GM21390 (cell line): ENCODE data around the gene DNHD1.
"Not testable (repeated sequence)": the region's sequence is repeated elsewhere in the genome, so short reads cannot be mapped to it uniquely, and the experiment has no call there.

ENCODE experiments used
- ATAC-seq: cut with Tn5 transposase; IDR thresholded peaks from one replicate; pipeline ENCODE4 v1.9.1; 2021; ENCODE audit not compliant: unreplicated experiment

The DNHD1 gene

DNA sequence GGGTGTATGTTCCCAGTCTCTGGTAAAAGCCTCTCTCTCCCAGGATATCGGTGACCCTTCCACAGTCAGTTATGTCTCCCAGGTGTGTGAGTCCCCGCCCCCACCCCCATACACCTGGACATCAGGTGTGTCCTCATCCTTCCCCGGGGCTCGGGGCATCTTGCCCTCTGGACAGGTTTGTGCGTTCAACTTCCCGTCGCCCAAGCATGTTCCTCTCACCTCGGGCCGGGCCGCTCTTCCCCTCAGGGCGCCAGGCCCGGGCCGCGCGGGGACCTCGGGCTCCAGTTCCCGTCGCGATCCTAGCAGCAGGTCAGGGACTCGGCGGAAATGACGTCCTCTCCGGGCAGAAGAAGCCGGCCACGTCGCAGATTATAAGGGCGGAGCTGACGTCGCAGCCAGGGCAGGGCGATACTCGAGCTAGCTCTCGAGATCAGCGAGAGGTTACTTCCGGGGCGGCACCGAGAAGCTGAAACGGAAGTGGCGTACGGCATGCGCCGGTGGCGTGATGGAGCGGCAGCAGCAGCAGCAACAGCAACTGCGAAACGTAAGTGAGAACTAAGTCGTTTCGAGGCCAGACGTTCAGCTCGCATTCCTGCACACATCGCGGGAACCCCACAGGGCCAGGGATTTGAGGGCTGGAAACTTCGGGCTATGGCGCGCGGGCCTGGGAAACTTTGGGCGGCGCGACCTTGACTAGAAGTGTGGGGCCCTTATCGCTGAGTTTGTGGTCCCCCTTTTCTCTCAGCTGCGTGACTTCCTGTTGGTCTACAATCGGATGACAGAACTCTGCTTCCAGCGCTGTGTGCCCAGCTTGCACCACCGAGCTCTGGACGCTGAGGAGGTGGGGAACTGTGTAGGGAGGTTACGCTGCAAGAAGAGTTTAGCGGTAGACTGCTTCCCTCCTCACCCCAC, 15.8 kb upstream of the DNHD1 start, which contains the start of the genes ARFIP2 and TIMM10B:
Gene ARFIP2, minus strand, starts transcription at position 320 of the 912 bp plus-strand sequence. CDS start 910 bp downstream, outside the sequence.
Gene TIMM10B, plus strand, starts transcription at position 490 of the 912 bp plus-strand sequence. Its CDS starts 16 bp downstream, at position 506.
- ATAC-seq: peak; percentile 99

DNA sequence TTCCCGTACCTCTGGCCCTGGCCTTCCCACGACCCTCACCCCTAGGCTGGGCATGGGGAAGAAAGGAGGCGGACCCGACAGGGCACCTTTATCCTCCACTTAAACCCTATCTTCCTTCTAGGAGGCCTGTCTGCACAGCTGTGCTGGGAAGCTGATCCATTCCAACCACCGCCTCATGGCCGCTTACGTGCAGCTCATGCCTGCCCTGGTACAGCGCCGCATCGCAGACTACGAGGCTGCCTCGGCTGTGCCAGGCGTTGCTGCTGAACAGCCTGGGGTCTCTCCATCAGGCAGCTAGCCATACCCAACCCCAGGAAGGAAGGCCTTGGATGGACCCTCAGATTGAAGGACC, 15.2 kb upstream of the DNHD1 start:
- ATAC-seq: no peak

- no peak for ATAC-seq
Measured at GRCh38 chr11:6482441-6482840, 14.6 kb upstream of the DNHD1 start.

DNA sequence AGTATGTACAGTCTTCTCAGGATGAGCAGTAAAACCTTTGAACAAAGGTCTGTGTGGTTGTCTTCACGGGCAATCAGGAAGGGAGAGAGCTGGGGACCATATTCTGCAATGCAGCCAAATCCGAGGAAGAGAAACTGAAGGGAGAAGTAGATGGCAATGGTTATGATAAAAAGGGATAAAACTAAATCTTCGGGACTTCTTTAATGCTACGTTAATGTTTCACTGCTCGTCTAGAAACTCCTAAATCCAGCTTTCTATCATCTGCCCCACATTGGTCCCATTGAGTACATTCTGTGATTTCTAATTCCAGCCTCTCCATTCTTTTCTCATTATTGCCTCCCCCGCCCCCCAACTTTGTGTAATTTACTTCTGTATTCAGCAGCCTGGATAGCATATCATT, 14.1 kb upstream of the DNHD1 start:
- no peak for ATAC-seq

GRCh38 chr11:6485661-6486060, 11.4 kb upstream of the DNHD1 start:
- no peak for ATAC-seq

GRCh38 chr11:6486256-6486655, 10.8 kb upstream of the DNHD1 start:
- ATAC-seq: no peak

- ATAC-seq: no peak
Measured at GRCh38 chr11:6486938-6487337, 10.1 kb upstream of the DNHD1 start.

GRCh38 chr11:6488342-6488741, 8.7 kb upstream of the DNHD1 start:
- no peak for ATAC-seq

GRCh38 chr11:6488821-6489220, 8.3 kb upstream of the DNHD1 start:
- ATAC-seq: no peak

GRCh38 chr11:6489306-6489705, 7.8 kb upstream of the DNHD1 start:
- no peak for ATAC-seq

DNA sequence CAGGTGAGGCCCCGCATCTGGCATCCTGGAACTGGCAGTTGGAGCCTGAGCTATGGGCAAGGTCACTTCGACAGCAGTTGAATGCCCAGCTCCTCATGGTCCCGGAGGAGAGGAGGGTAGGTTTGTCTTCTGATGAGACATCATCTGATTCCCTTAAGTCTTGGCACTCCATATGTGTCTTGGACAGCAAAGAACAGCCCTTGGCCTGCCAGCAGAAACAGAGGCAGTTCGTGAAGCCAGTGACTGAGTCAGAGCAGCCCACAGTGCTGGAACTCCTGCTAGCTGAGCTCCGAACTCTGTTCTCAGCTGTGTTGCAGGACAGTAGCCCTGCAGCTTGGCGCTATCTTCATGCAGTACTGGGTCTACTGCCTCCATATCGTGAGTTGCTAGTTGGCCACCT, 1.0 kb downstream of the DNHD1 start:
- ATAC-seq: no peak

- ATAC-seq: no peak
Measured at GRCh38 chr11:6498544-6498943, 1.5 kb downstream of the DNHD1 start.

- no peak for ATAC-seq
Measured at GRCh38 chr11:6502382-6502781, 5.3 kb downstream of the DNHD1 start.

- no peak for ATAC-seq
Measured at GRCh38 chr11:6504166-6504565, 7.1 kb downstream of the DNHD1 start.

- ATAC-seq: no peak
Measured at GRCh38 chr11:6505577-6506240, 8.6 kb downstream of the DNHD1 start.

DNA sequence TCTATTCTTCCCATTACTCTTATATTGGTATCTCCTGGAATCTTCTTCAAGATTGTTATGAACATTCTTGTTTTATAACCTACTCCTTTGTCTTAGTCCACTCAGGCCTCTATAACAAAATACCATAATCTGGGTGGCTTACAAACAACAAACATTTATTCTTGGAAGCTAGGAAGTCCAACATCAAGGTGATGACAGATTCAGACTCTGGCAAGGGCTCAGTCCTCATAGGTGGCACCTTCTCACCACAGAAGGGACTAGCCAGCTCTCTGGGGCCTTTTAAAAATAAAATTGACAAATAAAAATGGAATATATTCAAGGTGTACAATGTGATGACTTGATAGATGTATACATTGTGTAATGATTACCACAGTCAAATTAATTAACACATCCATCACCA, 19.8 kb downstream of the DNHD1 start:
- ATAC-seq: no peak

- ATAC-seq: no peak
Measured at GRCh38 chr11:6520265-6520664, 23.2 kb downstream of the DNHD1 start.

GRCh38 chr11:6521946-6522345, 24.9 kb downstream of the DNHD1 start:
- not testable (repeated sequence) for ATAC-seq

DNA sequence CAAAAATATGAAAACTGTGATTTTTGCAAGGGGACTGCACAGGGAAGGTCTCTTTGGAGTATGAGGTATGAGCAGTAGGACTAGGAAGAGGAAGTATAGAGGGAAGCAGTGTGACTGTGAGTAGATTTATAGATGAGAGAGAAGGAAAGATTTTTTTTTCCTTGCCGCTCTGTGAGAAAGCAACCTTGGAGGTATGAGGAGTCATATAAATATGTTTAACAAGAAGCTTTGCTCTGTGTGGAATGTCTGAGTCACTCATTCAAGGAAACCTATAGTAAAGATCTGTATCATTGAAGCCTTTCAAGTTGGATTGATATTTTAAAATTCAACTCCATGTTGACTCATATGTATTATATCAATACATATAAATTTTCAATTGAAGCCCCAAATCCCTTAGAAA, 26.2 kb downstream of the DNHD1 start:
- no peak for ATAC-seq

DNA sequence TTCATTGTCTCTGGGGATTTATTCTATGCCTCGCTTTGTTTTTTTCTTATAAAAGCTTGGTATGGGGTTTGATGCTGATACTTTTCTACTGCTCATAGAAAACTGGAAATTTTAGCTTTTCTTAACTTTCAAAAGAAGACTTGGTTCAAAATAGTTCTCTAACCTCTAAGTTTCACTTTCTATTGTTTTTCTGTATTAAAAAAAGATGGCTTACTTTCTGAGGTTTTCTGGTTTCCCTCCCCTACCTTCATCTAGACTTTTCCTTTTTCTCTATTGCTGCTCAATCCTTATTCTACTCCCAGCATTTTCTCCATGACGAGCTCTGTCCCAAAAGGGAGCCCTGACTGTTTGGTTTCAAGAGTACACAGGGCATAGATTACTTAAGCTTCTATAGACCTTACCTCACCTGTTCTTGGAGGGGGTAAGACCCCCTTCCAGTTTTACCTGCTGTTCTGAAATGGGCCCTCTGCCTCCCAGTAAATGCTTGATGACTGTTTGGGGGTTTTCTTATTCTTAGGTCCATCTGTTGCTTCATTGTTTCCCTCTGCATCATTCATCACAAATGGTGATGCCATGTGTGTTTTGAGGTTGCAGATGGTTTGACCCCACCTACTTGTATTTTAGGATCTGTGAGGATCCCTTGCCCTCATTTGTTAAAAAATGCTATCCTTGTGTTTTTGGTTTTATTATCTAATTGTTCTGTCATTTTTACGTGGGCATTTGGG, 29.5 kb downstream of the DNHD1 start:
- peak; percentile 67 for ATAC-seq

DNA sequence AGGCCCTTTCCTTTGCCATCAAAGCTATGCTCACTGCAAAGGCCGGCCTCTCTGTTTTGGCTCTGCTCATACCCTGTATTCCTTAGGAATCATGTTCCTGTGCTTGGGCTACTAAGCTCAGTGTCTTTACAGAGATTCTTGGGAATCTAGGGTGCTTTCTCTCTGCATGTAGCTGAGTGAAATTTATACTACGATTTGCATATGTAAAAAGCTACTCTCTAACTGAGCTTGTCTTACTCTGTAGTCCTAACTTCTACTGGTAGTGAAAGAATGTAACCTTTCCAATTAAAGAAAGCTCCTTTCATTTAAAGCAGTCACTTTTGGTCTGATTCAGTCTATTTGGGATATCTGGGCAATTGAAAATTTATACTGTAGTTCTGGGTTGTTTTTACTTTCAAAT, 32.2 kb downstream of the DNHD1 start:
- ATAC-seq: no peak

DNA sequence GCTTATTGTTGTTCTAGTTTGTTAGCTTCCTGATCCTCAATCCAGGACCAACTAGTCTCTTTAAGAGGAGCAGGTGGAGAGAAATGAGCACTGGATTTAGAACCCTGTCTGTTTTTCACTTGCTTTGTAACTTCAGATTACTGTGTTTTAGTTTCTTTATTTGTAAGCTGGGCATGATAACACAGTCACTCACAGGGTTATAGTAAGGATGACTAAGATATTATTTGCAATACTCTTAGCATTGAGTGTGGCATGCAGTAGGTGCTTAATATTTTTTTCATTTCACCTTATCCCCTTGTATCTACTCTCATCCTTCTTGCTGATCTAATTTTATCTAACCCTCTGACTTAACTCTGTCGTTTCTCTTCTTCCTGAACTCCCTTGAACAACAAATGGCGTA, 33.8 kb downstream of the DNHD1 start:
- ATAC-seq: no peak
